OCI-M2 (cell line): ENCODE measurements around the gene SOX30.

Experiments
- DNase-seq: peaks from one replicate; lab custom pipeline; 2025; ENCODE audit not compliant: unreplicated experiment; lab: John Stamatoyannopoulos, UW

The SOX30 gene

GRCh38 chr5:157578079-157578780 is 74.0 kb downstream of the SOX30 start:
- DNase-seq: no peak

- no peak for DNase-seq
Measured at GRCh38 chr5:157576678-157577077, 75.6 kb downstream of the SOX30 start.
